Activated CD8-positive, alpha-beta T cell treated with anti-CD3 and anti-CD28 coated beads, Interleukin-2, amount 10 ng/mL, durations not matched to agents 7 days and 5 days (primary cell): Measurements from ENCODE around the gene UCK1. TPM values are rescaled to one million over a fixed set of nuclear protein-coding genes. Genes with fewer than 3 reads are reported as not detected.

Source experiments
- ATAC-seq: fragments of 150-1000 bp; cut with Tn5 transposase; one replicate; pipeline ENCODE4 v1.10.0; 2021; ENCODE audit warnings: moderate library complexity
- CTCF ChIA-PET: fragments of 350-600 bp; sonication (Branson Sonifier 250); formaldehyde crosslinking; loops from one replicate; lab custom pipeline; 2021; ENCODE audit warnings: antibody characterized with exemption; lab: Charles Lee
- POLR2A ChIA-PET: fragments of 350-600 bp; sonication (Branson Sonifier 250); formaldehyde crosslinking; loops from one replicate; lab custom pipeline; 2021; ENCODE audit warnings: antibody characterized with exemption; lab: Charles Lee
- DNase-seq: peaks from one replicate; pipeline ENCODE4 v3.0.0-alpha.2; 2020
- H3K27ac Mint-ChIP-seq: one replicate; pipeline ENCODE4 v1.8.0; 2021; ENCODE audit warnings: mild to moderate bottlenecking, mixed read lengths
- H3K27me3 Mint-ChIP-seq: one replicate; pipeline ENCODE4 v1.8.0; 2021; ENCODE audit warnings: low read depth, mixed read lengths
- H3K36me3 Mint-ChIP-seq: one replicate; pipeline ENCODE4 v1.8.0; 2021; ENCODE audit warnings: low read depth, mixed read lengths
- H3K4me1 Mint-ChIP-seq: one replicate; pipeline ENCODE4 v1.8.0; 2021; ENCODE audit warnings: low read depth, mixed read lengths
- H3K4me3 Mint-ChIP-seq: one replicate; pipeline ENCODE4 v1.8.0; 2021; ENCODE audit warnings: mild to moderate bottlenecking, mixed read lengths
- H3K9me3 Mint-ChIP-seq: one replicate; pipeline ENCODE4 v1.8.0; 2022; ENCODE audit warnings: mixed read lengths; ENCODE audit not compliant: insufficient read depth
- total RNA-seq, 2 experiments: library from RNA; stranded (reverse); gene quantifications; one replicate each; pipeline ENCODE4 v1.2.3, GENCODE V29; 2021

UCK1 gene
- total RNA-seq, 2 experiments from 2014 or later, result 35.8 to 36.6 TPM

DNA sequence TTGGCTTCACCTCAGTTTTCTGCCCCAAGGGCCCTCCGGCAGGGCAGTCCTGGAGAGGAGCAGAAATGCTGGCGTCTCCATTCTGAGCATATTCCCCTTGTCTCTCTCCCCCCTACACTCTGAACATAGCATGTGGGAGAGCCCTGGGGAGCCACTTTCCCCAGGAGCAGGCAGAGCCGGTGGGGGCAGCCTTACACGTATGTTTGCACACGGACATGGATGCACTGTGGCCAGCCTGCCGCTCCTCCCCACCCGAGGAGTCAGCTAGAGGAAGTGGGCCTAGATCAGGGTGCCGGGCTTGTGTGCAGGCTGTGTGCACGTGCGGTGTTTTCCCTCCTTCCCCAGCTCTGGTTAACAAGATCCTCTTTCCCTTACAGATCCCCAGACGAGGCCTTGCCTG, 53.7 kb downstream of the UCK1 start:
- H3K4me3 Mint-ChIP-seq, result no peak overlapping the region
- H3K27me3 Mint-ChIP-seq, result no peaks in the 10 kb centered on the region
- ChIA-PET POLR2A (no interaction called here), CTCF (interaction anchor here (0.6 to 3.1 kb wide), 5 partner anchors 14 to 127 kb away, joined by 3 to 21 read pairs (median 3); no protein-coding TSS in a partner anchor)
- no peak for DNase-seq
- no peak for ATAC-seq
- no peaks in the 10 kb centered on the region for H3K9me3 Mint-ChIP-seq
- H3K4me1 Mint-ChIP-seq, result no peaks in the 10 kb centered on the region
- H3K36me3 Mint-ChIP-seq, result peaks cover 64% of the 10 kb centered on the region
- no peak overlapping the region for H3K27ac Mint-ChIP-seq

DNA sequence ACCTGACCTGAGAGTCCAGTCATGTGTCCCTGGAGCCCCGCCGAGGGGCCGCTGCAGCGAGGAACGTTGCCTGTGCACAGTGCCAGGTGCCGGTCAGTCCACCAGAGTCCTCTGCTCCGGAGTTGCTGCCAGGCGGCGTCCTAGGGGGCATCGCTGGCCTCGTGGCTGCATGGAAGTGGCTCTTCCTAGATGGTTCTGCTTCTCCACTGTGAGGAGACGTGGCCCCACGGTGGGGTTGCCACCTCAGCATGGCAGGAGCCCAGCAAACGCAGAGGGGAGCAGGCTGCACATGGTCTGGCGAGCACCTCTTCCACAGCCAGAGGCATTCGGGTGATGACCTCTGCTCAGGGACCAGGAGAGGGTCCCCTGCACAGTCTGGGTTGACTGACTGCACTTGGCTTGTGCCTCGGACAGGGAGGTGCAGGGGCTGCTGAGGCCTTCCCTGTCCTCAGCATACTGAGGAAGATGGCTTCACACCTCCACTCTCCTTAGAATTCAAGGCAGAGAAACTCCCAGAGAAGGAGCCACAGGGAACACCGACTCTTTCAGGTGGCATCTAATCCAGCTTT, 54.2 kb downstream of the UCK1 start:
- Mint-ChIP-seq H3K9me3 (no peaks in the 10 kb centered on the region), H3K4me1 (no peaks in the 10 kb centered on the region), H3K36me3 (peaks cover 61% of the 10 kb centered on the region), H3K27ac (no peak overlapping the region), H3K27me3 (no peaks in the 10 kb centered on the region), H3K4me3 (no peak overlapping the region)
- ChIA-PET CTCF (interaction anchor here (1.0 to 3.1 kb wide), 2 partner anchors 20 to 127 kb away, joined by 3 to 21 read pairs; no protein-coding TSS in a partner anchor), POLR2A (interaction anchor here (0.6 kb wide), 1 partner anchor 13 kb away, joined by 3 read pairs; no protein-coding TSS in a partner anchor)
- no peak for DNase-seq
- no peak for ATAC-seq

DNA sequence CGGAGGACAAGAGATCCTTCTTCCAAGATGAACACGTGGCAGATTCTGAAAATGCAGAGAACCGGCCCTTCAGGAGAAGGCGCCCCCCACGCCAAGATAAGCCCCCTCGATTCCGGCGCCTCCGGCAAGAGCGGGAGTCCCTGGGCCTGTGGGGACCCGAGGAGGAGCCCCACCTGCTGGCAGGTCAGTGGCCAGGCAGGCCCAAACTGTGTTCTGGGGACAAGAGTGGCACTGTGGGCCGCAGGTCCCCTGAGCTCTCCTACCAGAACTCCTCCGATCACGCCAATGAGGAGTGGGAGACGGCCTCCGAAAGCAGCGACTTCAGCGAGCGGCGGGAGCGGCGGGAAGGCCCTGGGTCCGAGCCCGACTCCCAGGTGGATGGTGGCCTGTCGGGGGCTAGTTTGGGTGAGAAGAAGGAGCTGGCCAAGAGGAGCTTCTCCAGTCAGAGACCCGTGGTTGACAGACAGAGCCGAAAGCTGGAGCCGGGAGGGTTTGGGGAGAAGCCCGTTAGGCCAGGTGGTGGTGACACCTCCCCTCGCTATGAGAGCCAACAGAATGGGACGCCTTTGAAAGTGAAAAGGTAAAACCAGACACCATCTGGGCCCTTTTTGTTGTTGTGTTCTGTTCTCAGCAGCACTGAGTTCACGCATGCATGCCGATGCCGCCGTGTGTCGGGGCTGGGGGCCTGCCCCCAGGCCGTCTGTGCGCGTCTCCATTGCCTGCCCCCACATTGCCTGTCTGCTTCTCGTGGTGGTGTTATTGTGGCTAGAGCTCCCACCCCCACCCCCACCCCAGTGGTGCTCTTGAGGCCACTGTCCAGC, 54.9 kb downstream of the UCK1 start:
- Mint-ChIP-seq H3K4me3 (no peak overlapping the region), H3K36me3 (peaks cover 64% of the 10 kb centered on the region), H3K9me3 (no peaks in the 10 kb centered on the region), H3K27ac (no peak overlapping the region), H3K4me1 (no peaks in the 10 kb centered on the region), H3K27me3 (no peaks in the 10 kb centered on the region)
- POLR2A ChIA-PET, result interaction anchor here (0.6 kb wide), 1 partner anchor 14 kb away, joined by 3 read pairs; no protein-coding TSS in a partner anchor
- ATAC-seq (no peak), DNase-seq (no peak)
- CTCF ChIA-PET, result interaction anchor here (0.8 to 1.0 kb wide), 2 partner anchors 20 to 24 kb away, joined by 3 read pairs; no protein-coding TSS in a partner anchor

DNA sequence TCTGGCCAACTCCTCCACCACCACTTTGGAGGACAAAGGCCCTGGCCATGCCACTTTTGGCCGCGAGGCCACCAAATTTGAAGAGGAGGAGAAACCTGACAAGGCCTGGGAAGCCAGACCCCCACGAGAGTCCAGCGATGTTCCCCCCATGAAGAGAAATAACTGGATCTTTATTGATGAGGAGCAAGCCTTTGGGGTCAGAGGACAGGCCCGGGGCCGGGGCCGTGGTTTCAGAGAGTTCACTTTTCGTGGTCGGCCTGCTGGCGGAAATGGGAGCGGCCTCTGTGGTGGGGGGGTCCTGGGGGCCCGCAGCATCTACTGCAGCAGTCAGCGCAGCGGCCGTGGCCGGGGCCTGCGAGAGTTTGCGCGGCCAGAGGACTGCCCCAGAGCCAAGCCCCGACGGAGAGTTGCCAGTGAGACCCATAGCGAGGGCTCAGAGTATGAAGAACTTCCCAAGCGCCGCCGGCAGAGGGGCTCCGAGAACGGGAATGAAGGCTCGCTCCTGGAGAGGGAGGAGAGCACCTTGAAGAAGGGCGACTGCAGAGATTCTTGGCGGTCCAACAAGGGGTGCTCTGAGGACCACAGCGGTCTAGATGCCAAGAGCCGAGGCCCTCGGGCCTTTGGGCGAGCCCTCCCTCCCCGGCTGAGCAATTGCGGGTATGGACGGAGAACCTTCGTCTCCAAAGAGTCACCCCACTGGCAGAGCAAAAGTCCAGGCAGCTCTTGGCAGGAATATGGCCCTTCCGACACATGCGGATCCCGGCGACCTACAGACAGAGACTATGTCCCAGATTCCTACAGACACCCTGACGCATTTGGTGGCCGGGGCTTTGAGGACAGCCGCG, 55.7 kb downstream of the UCK1 start:
- no peaks in the 10 kb centered on the region for H3K27me3 Mint-ChIP-seq
- peaks cover 67% of the 10 kb centered on the region for H3K36me3 Mint-ChIP-seq
- no peak overlapping the region for H3K4me3 Mint-ChIP-seq
- no peaks in the 10 kb centered on the region for H3K4me1 Mint-ChIP-seq
- ChIA-PET CTCF (interaction anchor here (0.8 to 1.6 kb wide), 3 partner anchors 19 to 125 kb away, joined by 3 to 6 read pairs (median 3); no protein-coding TSS in a partner anchor), POLR2A (interaction anchor here (1.4 kb wide), 1 partner anchor 23 kb away, joined by 12 read pairs; no protein-coding TSS in a partner anchor)
- H3K27ac Mint-ChIP-seq, result no peak overlapping the region
- no peaks in the 10 kb centered on the region for H3K9me3 Mint-ChIP-seq
- no peak for DNase-seq
- ATAC-seq, result no peak

DNA sequence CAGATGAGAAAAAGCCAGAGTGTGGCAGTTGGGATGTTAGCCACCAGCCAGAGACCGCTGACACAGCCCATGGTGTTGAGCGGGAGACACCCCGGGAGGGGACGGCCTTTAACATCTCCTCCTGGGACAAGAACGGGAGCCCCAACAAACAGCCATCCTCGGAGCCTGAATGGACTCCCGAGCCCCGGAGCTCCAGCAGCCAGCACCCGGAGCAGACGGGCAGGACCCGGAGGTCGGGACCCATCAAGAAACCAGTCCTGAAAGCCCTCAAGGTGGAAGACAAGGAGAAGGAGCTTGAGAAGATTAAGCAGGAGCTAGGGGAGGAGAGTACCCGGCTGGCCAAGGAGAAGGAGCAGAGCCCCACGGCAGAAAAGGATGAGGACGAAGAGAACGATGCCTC, 56.4 kb downstream of the UCK1 start:
- Mint-ChIP-seq H3K4me3 (no peak overlapping the region), H3K27me3 (no peaks in the 10 kb centered on the region), H3K27ac (no peak overlapping the region), H3K4me1 (no peaks in the 10 kb centered on the region), H3K36me3 (peaks cover 68% of the 10 kb centered on the region), H3K9me3 (no peaks in the 10 kb centered on the region)
- ChIA-PET CTCF (interaction anchor here (0.9 to 1.6 kb wide), 2 partner anchors 25 to 125 kb away, joined by 3 to 6 read pairs; no protein-coding TSS in a partner anchor), POLR2A (interaction anchor here (1.4 kb wide), 1 partner anchor 24 kb away, joined by 12 read pairs; no protein-coding TSS in a partner anchor)
- DNase-seq (no peak), ATAC-seq (no peak)

DNA sequence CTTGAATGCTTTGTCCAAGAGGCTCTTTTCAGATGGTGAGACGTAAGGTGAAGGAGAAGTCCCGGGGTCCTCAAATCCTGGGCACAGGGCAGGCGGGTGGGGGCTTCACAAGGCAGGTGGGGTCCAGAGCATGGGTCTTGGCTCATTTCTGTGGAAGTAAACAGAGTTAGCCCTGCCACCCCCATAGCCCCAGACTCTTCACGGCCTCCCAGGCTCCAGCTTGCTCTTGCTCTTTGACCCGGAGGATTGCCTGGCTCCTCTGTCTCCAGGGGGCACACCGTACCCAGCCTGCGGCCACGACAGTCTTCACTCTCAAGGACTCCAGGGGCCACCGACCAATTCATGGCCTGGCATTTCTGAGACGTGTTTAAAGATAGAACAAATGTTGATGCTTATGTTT, 57.2 kb downstream of the UCK1 start:
- Mint-ChIP-seq H3K4me3 (no peak overlapping the region), H3K4me1 (no peaks in the 10 kb centered on the region), H3K36me3 (peaks cover 66% of the 10 kb centered on the region), H3K27me3 (no peaks in the 10 kb centered on the region), H3K9me3 (no peaks in the 10 kb centered on the region), H3K27ac (no peak overlapping the region)
- no peak for DNase-seq
- CTCF ChIA-PET, result interaction anchor here (0.9 to 1.6 kb wide), 2 partner anchors 26 to 124 kb away, joined by 3 to 6 read pairs; no protein-coding TSS in a partner anchor
- no peak for ATAC-seq
- POLR2A ChIA-PET, result interaction anchor here (1.4 kb wide), 1 partner anchor 25 kb away, joined by 12 read pairs; no protein-coding TSS in a partner anchor

Other genes starting within 250 kb of the UCK1 start
- under 1 TPM in 1 of 2 experiments, not detected in 1; 0.21 TPM for gene PLPP7, start 241.5 kb downstream of the UCK1 start, total RNA-seq
- 100 to 1,000 TPM; 215 to 216 TPM for gene PRRC2B, start 137.2 kb downstream of the UCK1 start, total RNA-seq
- 10 to 100 TPM; 34.4 to 39.2 TPM for gene POMT1, start 28.3 kb downstream of the UCK1 start, total RNA-seq
- not detected for gene PRRT1B, start 14.3 kb upstream of the UCK1 start, total RNA-seq
- 100 to 1,000 TPM; 128 TPM for gene RAPGEF1, start 208.8 kb upstream of the UCK1 start, total RNA-seq